ENCODE data around the gene NDUFAB1.

DNA sequence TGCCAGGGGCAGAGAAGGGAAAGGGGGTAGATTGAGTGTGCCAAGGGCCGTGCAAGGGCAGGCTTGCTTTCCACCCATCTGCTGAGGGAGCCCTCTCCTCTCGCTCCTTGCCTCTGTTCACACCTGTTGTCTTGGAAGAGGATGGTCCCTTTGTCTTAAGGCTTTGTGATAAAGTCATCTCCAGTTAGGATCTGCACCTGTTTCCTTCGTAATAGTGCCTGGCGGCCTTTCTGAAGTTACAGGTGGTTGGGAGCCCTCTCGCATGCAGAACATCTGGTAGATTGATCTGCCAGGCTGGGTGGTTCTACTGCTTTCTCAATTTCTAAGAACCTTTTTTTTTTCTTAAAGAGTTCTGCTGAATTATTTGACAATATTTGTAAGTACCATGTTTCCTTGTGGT, 22.3 kb downstream of the NDUFAB1 start:
- TF ChIP-seq, protein P1, sequence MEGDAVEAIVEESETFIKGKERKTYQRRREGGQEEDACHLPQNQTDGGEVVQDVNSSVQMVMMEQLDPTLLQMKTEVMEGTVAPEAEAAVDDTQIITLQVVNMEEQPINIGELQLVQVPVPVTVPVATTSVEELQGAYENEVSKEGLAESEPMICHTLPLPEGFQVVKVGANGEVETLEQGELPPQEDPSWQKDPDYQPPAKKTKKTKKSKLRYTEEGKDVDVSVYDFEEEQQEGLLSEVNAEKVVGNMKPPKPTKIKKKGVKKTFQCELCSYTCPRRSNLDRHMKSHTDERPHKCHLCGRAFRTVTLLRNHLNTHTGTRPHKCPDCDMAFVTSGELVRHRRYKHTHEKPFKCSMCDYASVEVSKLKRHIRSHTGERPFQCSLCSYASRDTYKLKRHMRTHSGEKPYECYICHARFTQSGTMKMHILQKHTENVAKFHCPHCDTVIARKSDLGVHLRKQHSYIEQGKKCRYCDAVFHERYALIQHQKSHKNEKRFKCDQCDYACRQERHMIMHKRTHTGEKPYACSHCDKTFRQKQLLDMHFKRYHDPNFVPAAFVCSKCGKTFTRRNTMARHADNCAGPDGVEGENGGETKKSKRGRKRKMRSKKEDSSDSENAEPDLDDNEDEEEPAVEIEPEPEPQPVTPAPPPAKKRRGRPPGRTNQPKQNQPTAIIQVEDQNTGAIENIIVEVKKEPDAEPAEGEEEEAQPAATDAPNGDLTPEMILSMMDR (IDR thresholded peaks at IDR 0.05) = no peak
- TF ChIP-seq EP300 (IDR thresholded peaks at IDR 0.05) = no peak
- no peak for TF ChIP-seq POLR2A (IDR thresholded peaks at IDR 0.05)

Measured in sigmoid colon (tissue), 4 donors.